GM12891 (cell line): Measurements from ENCODE around the gene RAB11FIP4.

Experiments
- PAX5 ChIP-seq: IDR thresholded peaks from 2 replicates; pipeline ENCODE4 v1.6.1; 2011; ENCODE audit warnings: low read length, moderate library complexity, mild to moderate bottlenecking; ENCODE audit not compliant: insufficient read depth, severe bottlenecking
- POLR2A ChIP-seq: IDR thresholded peaks from 2 replicates; pipeline ENCODE4 v1.6.1; 2011; ENCODE audit warnings: low read depth, low read length, control low read depth
- POLR2AphosphoS5 ChIP-seq: IDR thresholded peaks from 2 replicates; pipeline ENCODE4 v1.6.1; 2011; ENCODE audit warnings: low read depth, low read length, control low read depth
- POU2F2 ChIP-seq: IDR thresholded peaks from 2 replicates; pipeline ENCODE4 v1.6.1; 2011; ENCODE audit warnings: low read depth, mild to moderate bottlenecking, control low read depth, low read length, moderate library complexity
- SPI1 ChIP-seq: IDR thresholded peaks from 2 replicates; pipeline ENCODE4 v1.6.1; 2011; ENCODE audit warnings: low read depth, low read length, control low read depth
- TAF1 ChIP-seq: IDR thresholded peaks from 2 replicates; pipeline ENCODE4 v1.6.1; 2011; ENCODE audit warnings: low read depth, low read length, control low read depth

- TF ChIP-seq PAX5 (no peak), POLR2A (no peak), TAF1 (no peak), POLR2AphosphoS5 (no peak), SPI1 (no peak), POU2F2 (no peak)
These were observed 70.8 kb downstream of the RAB11FIP4 start for GRCh38 chr17:31462261-31462660.
